CD8-positive, alpha-beta memory T cell (primary cell): ENCODE measurements around the gene DNM2. TPM values are rescaled to one million over a fixed set of nuclear protein-coding genes. Genes with fewer than 3 reads are reported as not detected.
"Not testable (repeated sequence)": the region's sequence is repeated elsewhere in the genome, so short reads cannot be mapped to it uniquely, and the experiment has no call there.

ENCODE experiments used
- CTCF ChIA-PET: fragments of 350-600 bp; sonication (Branson Sonifier 250); formaldehyde crosslinking; loops from one replicate; lab custom pipeline; 2021; ENCODE audit warnings: antibody characterized with exemption; lab: Charles Lee
- POLR2A ChIA-PET: fragments of 350-600 bp; sonication (Branson Sonifier 250); formaldehyde crosslinking; loops from one replicate; lab custom pipeline; 2021; ENCODE audit warnings: antibody characterized with exemption; lab: Charles Lee
- DNase-seq, 5 donors: peaks; one replicate each; pipeline versions ENCODE4 v3.0.0 to v3.0.0-alpha.2; 2020 to 2022; ENCODE audit warnings: mixed read lengths in 1 of 5
- H3K27ac ChIP-seq: one replicate; pipeline ENCODE4 v1.7.0; 2013; ENCODE audit warnings: low read depth, mild to moderate bottlenecking, low read length, moderate library complexity
- H3K27me3 ChIP-seq: 2 replicates; pipeline ENCODE4 v1.7.0; 2013; ENCODE audit warnings: low read length, mild to moderate bottlenecking; ENCODE audit not compliant: insufficient read depth, poor library complexity, severe bottlenecking
- H3K36me3 ChIP-seq: 2 replicates; pipeline ENCODE4 v1.7.0; 2013; ENCODE audit warnings: mild to moderate bottlenecking, low read length, moderate library complexity; ENCODE audit not compliant: insufficient read depth
- H3K4me1 ChIP-seq: 2 replicates; pipeline ENCODE4 v1.7.0; 2013; ENCODE audit warnings: mild to moderate bottlenecking, low read length, moderate library complexity; ENCODE audit not compliant: insufficient read depth
- H3K4me3 ChIP-seq: 2 replicates; pipeline ENCODE4 v1.7.0; 2013; ENCODE audit warnings: mild to moderate bottlenecking, low read length
- H3K9me3 ChIP-seq: 2 replicates; pipeline ENCODE4 v1.7.0; 2013; ENCODE audit warnings: mild to moderate bottlenecking, low read length
- H3K27ac Mint-ChIP-seq, 8 donors: one replicate each; pipeline ENCODE4 v1.8.0; 2020 to 2021; ENCODE audit warnings: mixed read lengths in 8 of 8, mild to moderate bottlenecking in 6 of 8, inconsistent platforms in 3 of 8, moderate library complexity in 3 of 8
- H3K27me3 Mint-ChIP-seq, 2 donors: one replicate each; pipeline ENCODE4 v1.8.0; 2020 to 2021; ENCODE audit warnings: mixed read lengths in 2 of 2, mild to moderate bottlenecking in 1 of 2, moderate library complexity in 1 of 2
- H3K36me3 Mint-ChIP-seq, 3 donors: one replicate each; pipeline ENCODE4 v1.8.0; 2020 to 2021; ENCODE audit warnings: mixed read lengths in 3 of 3, inconsistent platforms in 1 of 3, mild to moderate bottlenecking in 1 of 3
- H3K4me1 Mint-ChIP-seq, 3 donors: one replicate each; pipeline ENCODE4 v1.8.0; 2020 to 2021; ENCODE audit warnings: mixed read lengths in 3 of 3, inconsistent platforms in 1 of 3, mild to moderate bottlenecking in 1 of 3
- H3K4me3 Mint-ChIP-seq, 7 donors: one replicate each; pipeline ENCODE4 v1.8.0; 2020 to 2021; ENCODE audit warnings: mixed read lengths in 7 of 7, mild to moderate bottlenecking in 6 of 7, moderate library complexity in 4 of 7, inconsistent platforms in 2 of 7
- H3K9me3 Mint-ChIP-seq, 5 donors: one replicate each; pipeline ENCODE4 v1.8.0; 2020 to 2022; ENCODE audit warnings: mixed read lengths in 5 of 5, mild to moderate bottlenecking in 3 of 5, moderate library complexity in 2 of 5, inconsistent platforms in 1 of 5
- polyA plus RNA-seq: library from polyadenylated mRNA; unstranded; fragments of 300-500 nt; fragmentation: Illumina TruSeq; gene quantifications from one replicate; pipeline ENCODE4 v1.2.3, GENCODE V29; 2021
- total RNA-seq, 2 experiments: library from RNA; stranded (reverse); gene quantifications; one replicate each; pipeline ENCODE4 v1.2.3, GENCODE V29; 2021

DNM2 gene
- total and polyA plus RNA-seq, 3 experiments from 2014 or later: 105 to 165 (median 154) TPM

- Histone ChIP-seq H3K27me3 (no peaks in the 10 kb centered on the region), H3K36me3 (no peaks in the 10 kb centered on the region), H3K27ac (no peak overlapping the region), H3K9me3 (no peaks in the 10 kb centered on the region), H3K4me1 (peaks cover 20% of the 10 kb centered on the region), H3K4me3 (no peak overlapping the region)
- H3K9me3 Mint-ChIP-seq: no peaks in the 10 kb centered on the region
- CTCF ChIA-PET: no interaction called here
- H3K27me3 Mint-ChIP-seq: peaks cover 0 to 1% of the 10 kb centered on the region in 2 donors
- H3K27ac Mint-ChIP-seq: peak overlapping the region in 2 of 8 donors; percentile 27 to 57
- H3K4me1 Mint-ChIP-seq: peaks cover 22 to 50% (median 32%) of the 10 kb centered on the region in 3 donors
- peak overlapping the region in 1 of 7 donors; percentile 66 for H3K4me3 Mint-ChIP-seq
- peaks cover 0 to 4% (median 1%) of the 10 kb centered on the region in 3 donors for H3K36me3 Mint-ChIP-seq
- POLR2A ChIA-PET: no interaction called here
- DNase-seq: no peak
Observed at GRCh38 chr19:10876459-10877240, 158.8 kb downstream of the DNM2 start.

GRCh38 chr19:10877608-10878007 is 159.7 kb downstream of the DNM2 start:
- DNase-seq, POLR2A ChIA-PET: not testable (repeated sequence)
- H3K4me1 Mint-ChIP-seq: peaks cover 18 to 46% (median 28%) of the 10 kb centered on the region in 3 donors

DNA sequence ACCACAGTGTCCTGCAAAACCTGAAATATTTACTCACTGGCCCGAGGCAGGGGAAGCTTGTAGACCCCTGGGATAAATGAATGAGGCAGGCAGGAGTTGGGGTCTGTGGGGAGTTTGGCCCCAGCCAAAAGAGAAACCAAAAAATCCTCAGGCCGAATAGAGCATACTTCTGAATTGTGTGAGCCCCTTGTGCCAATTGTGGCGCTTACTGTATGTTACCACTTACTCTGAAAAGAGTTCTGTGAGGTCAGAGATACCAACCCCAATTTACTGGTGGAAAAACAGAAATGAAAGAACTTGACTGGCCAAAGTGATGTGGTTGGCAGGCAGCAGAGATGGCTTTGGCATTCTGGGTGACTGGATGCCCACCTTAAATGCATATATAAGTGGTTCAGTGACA is 160.4 kb downstream of the DNM2 start:
- peak overlapping the region in 1 of 7 donors; percentile 64 for H3K4me3 Mint-ChIP-seq
- peak overlapping the region in 5 of 8 donors; percentile 23 to 74 (median 37) for H3K27ac Mint-ChIP-seq
- no peaks in the 10 kb centered on the region for H3K27me3 Mint-ChIP-seq
- Histone ChIP-seq H3K27ac (peak overlapping the region; percentile 7), H3K4me1 (peaks cover 9% of the 10 kb centered on the region), H3K9me3 (no peaks in the 10 kb centered on the region), H3K4me3 (no peak overlapping the region), H3K27me3 (no peaks in the 10 kb centered on the region), H3K36me3 (no peaks in the 10 kb centered on the region)
- ChIA-PET POLR2A (no interaction called here), CTCF (interaction anchor here (1.1 kb wide), 1 partner anchor 14 kb away, joined by 3 read pairs; no protein-coding TSS in a partner anchor)
- H3K36me3 Mint-ChIP-seq: peaks cover 0 to 2% (median 1%) of the 10 kb centered on the region in 3 donors
- no peak for DNase-seq
- H3K9me3 Mint-ChIP-seq: no peaks in the 10 kb centered on the region
- peaks cover 15 to 41% (median 23%) of the 10 kb centered on the region in 3 donors for H3K4me1 Mint-ChIP-seq

More at GRCh38 chr19:10877608-10878007, 159.7 kb downstream of the DNM2 start:
- CTCF ChIA-PET: interaction anchor here (1.1 kb wide), 1 partner anchor 13 kb away, joined by 3 read pairs; no protein-coding TSS in a partner anchor
- H3K4me3 ChIP-seq, H3K27me3 ChIP-seq, H3K36me3 Mint-ChIP-seq, H3K36me3 ChIP-seq, H3K9me3 Mint-ChIP-seq, H3K27ac ChIP-seq, H3K27me3 Mint-ChIP-seq, H3K9me3 ChIP-seq: not testable (repeated sequence)
- peaks cover 15% of the 10 kb centered on the region for H3K4me1 ChIP-seq
- Mint-ChIP-seq H3K27ac (peak overlapping the region in 2 of 8 donors; percentile 37 to 57), H3K4me3 (peak overlapping the region in 1 of 7 donors; percentile 64)

Other genes starting within 250 kb of the DNM2 start
- gene KEAP1, start 214.7 kb upstream of the DNM2 start, total RNA-seq: 100 to 1,000 TPM; 101 to 107 TPM
- 58.3 TPM for gene KEAP1, start 214.7 kb upstream of the DNM2 start, polyA plus RNA-seq
- 1 to 10 TPM; 1.5 to 1.8 TPM for gene S1PR5, start 200.6 kb upstream of the DNM2 start, total RNA-seq
- 90.3 TPM for gene S1PR5, start 200.6 kb upstream of the DNM2 start, polyA plus RNA-seq
- 10 to 100 TPM; 44.4 to 45.1 TPM for gene ATG4D, start 174.2 kb upstream of the DNM2 start, total RNA-seq
- 28.9 TPM for gene ATG4D, start 174.2 kb upstream of the DNM2 start, polyA plus RNA-seq
- gene KRI1, start 152.1 kb upstream of the DNM2 start, total RNA-seq: 10 to 100 TPM; 61.6 to 64.5 TPM
- 45.7 TPM for gene KRI1, start 152.1 kb upstream of the DNM2 start, polyA plus RNA-seq
- 10 to 100 TPM; 22.2 to 23.1 TPM for gene CDKN2D, start 149.1 kb upstream of the DNM2 start, total RNA-seq
- gene CDKN2D, start 149.1 kb upstream of the DNM2 start, polyA plus RNA-seq: 176 TPM
- gene AP1M2, start 130.8 kb upstream of the DNM2 start, total RNA-seq: not detected
- gene AP1M2, start 130.8 kb upstream of the DNM2 start, polyA plus RNA-seq: not detected
- 10 to 100 TPM; 70.5 to 88.2 TPM for gene SLC44A2, start 92.5 kb upstream of the DNM2 start, total RNA-seq
- gene SLC44A2, start 92.5 kb upstream of the DNM2 start, polyA plus RNA-seq: 285 TPM
- gene ILF3, start 63.7 kb upstream of the DNM2 start, total RNA-seq: 100 to 1,000 TPM; 471 to 475 TPM
- gene ILF3, start 63.7 kb upstream of the DNM2 start, polyA plus RNA-seq: 100.0 TPM
- 10 to 100 TPM; 76.1 to 80.1 TPM for gene QTRT1, start 16.6 kb upstream of the DNM2 start, total RNA-seq
- 32.2 TPM for gene QTRT1, start 16.6 kb upstream of the DNM2 start, polyA plus RNA-seq
- gene TMED1, start 118.1 kb downstream of the DNM2 start, total RNA-seq: 10 to 100 TPM; 15.7 to 16.6 TPM
- 29.9 TPM for gene TMED1, start 118.1 kb downstream of the DNM2 start, polyA plus RNA-seq
- under 1 TPM; 0.44 to 0.48 TPM for gene C19orf38, start 130.3 kb downstream of the DNM2 start, total RNA-seq
- gene C19orf38, start 130.3 kb downstream of the DNM2 start, polyA plus RNA-seq: not detected
- 10 to 100 TPM; 69.2 to 71.3 TPM for gene CARM1, start 153.5 kb downstream of the DNM2 start, total RNA-seq
- 0.51 TPM for gene CARM1, start 153.5 kb downstream of the DNM2 start, polyA plus RNA-seq
- 10 to 100 TPM; 25.5 to 33.7 TPM for gene YIPF2, start 210.6 kb downstream of the DNM2 start, total RNA-seq
- gene YIPF2, start 210.6 kb downstream of the DNM2 start, polyA plus RNA-seq: 15.9 TPM
- 10 to 100 TPM; 22.3 to 27.0 TPM for gene TIMM29, start 210.7 kb downstream of the DNM2 start, total RNA-seq
- 36.6 TPM for gene TIMM29, start 210.7 kb downstream of the DNM2 start, polyA plus RNA-seq
- gene SMARCA4, start 243.0 kb downstream of the DNM2 start, total RNA-seq: 100 to 1,000 TPM; 116 to 123 TPM
- 38.7 TPM for gene SMARCA4, start 243.0 kb downstream of the DNM2 start, polyA plus RNA-seq